Esophagus squamous epithelium (tissue), 5 donors: ENCODE results near the gene TANGO2. TPM values are rescaled to one million over a fixed set of nuclear protein-coding genes. Genes with fewer than 3 reads are reported as not detected.
A peak's percentile ranks its signal among the peaks of the same experiment; 100 is the strongest.

Experiments
- DNase-seq: peaks from one replicate; lab custom pipeline; 2025; lab: John Stamatoyannopoulos, UW
- H3K27ac ChIP-seq, 4 donors: fragments of 200-600 bp; sonication (generic); one replicate each; pipeline ENCODE4 v1.5.1; 2016 to 2019; ENCODE audit warnings: mild to moderate bottlenecking in 1 of 4
- H3K27me3 ChIP-seq, 4 donors: fragments of 200-600 bp; sonication (generic); 1 replicate in 3 of 4; 2 replicates in 1 of 4; pipeline versions ENCODE4 v1.5.1 to v1.6.0; 2017 to 2021; ENCODE audit warnings: antibody characterized with exemption in 1 of 4
- H3K36me3 ChIP-seq, 3 donors: fragments of 200-600 bp; sonication (generic); one replicate each; pipeline ENCODE4 v1.5.1; 2016 to 2019
- H3K4me1 ChIP-seq, 3 donors: fragments of 200-600 bp; sonication (generic); one replicate each; pipeline ENCODE4 v1.5.1; 2017 to 2019
- H3K4me3 ChIP-seq, 4 donors: fragments of 200-600 bp; sonication (generic); 1 replicate in 3 of 4; 2 replicates in 1 of 4; pipeline ENCODE4 v1.5.1; 2016 to 2019; ENCODE audit warnings: mild to moderate bottlenecking in 2 of 4, moderate library complexity in 1 of 4
- H3K9me3 ChIP-seq, 3 donors: fragments of 200-600 bp; sonication (generic); one replicate each; pipeline ENCODE4 v1.5.1; 2016 to 2019
- POLR2A ChIP-seq, 4 donors: fragments of 450-650 bp; IDR thresholded peaks; one replicate each; pipeline ENCODE4 v1.6.1; 2017; ENCODE audit warnings: antibody characterized with exemption in 4 of 4, mild to moderate bottlenecking in 4 of 4, moderate library complexity in 3 of 4
- WGBS, 2 donors: methylation state at CpG; one replicate each; pipeline ENCODE4 v1.1.5; 2018; 5-methylcytosine and 5-hydroxymethylcytosine counted together
- intact Hi-C: fragments of 100-400 bp; cut with DNase I; formaldehyde crosslinking; loops from one replicate; pipeline ENCODE4 v1.15.0; 2022
- total RNA-seq, 4 donors: library from RNA; depleted of rRNA; stranded (reverse); fragments of >200 nt; gene quantifications; one replicate each; pipeline ENCODE4 v1.1.0, GENCODE V29; 2016
- TF ChIP-seq, protein P1 (sequence below), 6 experiments: fragments of 450-650 bp in 4 of 6; fragments of 200-600 bp in 2 of 6; sonication (generic) in 2 of 6; IDR thresholded peaks; one replicate each; pipeline ENCODE4 v1.5.1; 2016 to 2019; ENCODE audit warnings: antibody characterized with exemption in 6 of 6, mild to moderate bottlenecking in 4 of 6, moderate library complexity in 4 of 6
- donor health status: DM: yes; HTN: yes; CAD: no.

TANGO2 gene
- total RNA-seq, 4 donors from 2014 or later, result 14.0 to 28.2 (median 17.6) TPM

DNA sequence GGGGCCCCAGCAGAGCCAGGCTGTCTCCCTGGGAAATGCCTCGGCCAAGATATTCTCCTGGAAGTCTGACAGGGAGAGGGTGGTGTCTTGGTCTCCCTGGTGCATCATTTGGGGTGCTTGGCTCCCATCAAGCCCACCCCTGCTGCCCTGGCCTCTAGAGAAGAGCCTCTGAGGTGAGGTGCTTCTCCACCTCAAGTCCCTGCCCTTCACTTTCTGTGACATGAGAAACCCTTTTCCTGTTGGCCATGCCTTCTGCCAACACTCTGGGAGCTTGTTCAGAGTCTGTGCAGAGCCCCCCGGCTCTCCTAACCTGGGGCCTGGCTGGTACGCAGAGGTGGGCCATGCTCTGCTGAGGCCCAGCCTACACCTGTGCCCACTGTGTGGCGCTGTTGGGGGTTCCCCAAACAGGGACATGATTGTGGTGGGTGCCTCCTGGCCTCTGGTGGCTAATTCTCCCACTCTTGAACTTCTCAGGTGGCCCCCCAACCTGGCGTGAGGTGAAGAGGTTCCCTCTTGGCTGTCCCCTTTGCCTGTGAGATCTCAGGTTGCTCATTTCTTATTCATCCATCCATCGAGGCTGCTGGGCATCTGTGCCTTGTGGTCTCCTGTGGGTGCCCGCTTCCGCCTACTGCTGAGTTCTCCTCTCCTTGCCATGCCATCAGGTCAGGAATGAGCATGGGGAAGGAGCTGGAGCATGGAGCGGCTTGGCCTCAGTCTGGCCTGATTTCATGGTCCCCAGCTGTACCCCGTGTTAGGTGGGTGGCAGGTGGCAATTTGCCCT is 40.0 kb downstream of the TANGO2 start:
- Histone ChIP-seq H3K36me3 (peaks cover 20 to 77% (median 27%) of the 10 kb centered on the region in 3 donors), H3K9me3 (no peaks in the 10 kb centered on the region), H3K4me3 (no peak overlapping the region), H3K27ac (no peak overlapping the region), H3K4me1 (peaks cover 17 to 38% (median 30%) of the 10 kb centered on the region in 3 donors), H3K27me3 (no peaks in the 10 kb centered on the region)
- no peak for TF ChIP-seq POLR2A (IDR thresholded peaks at IDR 0.05)
- TF ChIP-seq, protein P1, sequence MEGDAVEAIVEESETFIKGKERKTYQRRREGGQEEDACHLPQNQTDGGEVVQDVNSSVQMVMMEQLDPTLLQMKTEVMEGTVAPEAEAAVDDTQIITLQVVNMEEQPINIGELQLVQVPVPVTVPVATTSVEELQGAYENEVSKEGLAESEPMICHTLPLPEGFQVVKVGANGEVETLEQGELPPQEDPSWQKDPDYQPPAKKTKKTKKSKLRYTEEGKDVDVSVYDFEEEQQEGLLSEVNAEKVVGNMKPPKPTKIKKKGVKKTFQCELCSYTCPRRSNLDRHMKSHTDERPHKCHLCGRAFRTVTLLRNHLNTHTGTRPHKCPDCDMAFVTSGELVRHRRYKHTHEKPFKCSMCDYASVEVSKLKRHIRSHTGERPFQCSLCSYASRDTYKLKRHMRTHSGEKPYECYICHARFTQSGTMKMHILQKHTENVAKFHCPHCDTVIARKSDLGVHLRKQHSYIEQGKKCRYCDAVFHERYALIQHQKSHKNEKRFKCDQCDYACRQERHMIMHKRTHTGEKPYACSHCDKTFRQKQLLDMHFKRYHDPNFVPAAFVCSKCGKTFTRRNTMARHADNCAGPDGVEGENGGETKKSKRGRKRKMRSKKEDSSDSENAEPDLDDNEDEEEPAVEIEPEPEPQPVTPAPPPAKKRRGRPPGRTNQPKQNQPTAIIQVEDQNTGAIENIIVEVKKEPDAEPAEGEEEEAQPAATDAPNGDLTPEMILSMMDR (IDR thresholded peaks at IDR 0.05), result no peak
- intact Hi-C loops, result no loop called here
- 78 to 88% methylated on average over 3 to 6 of the region's 10 CpGs for WGBS, 2 donors
- DNase-seq, result no peak

- peaks cover 14 to 72% (median 27%) of the 10 kb centered on the region in 3 donors for H3K36me3 ChIP-seq
- no peak for DNase-seq
- no peaks in the 10 kb centered on the region for H3K27me3 ChIP-seq
- 40% methylated on average over 1 of the region's 11 CpGs; no CpG with 5 or more reads in 1 of the 2 donors for WGBS, 2 donors
- H3K4me3 ChIP-seq, result no peak overlapping the region
- H3K9me3 ChIP-seq, result no peaks in the 10 kb centered on the region
- peaks cover 17 to 38% (median 30%) of the 10 kb centered on the region in 3 donors for H3K4me1 ChIP-seq
- intact Hi-C loops, result no loop called here
- peak overlapping the region in 1 of 4 donors; percentile 83 for H3K27ac ChIP-seq
- TF ChIP-seq, protein P1 (IDR thresholded peaks at IDR 0.05), result peak in 1 of 6 experiments; percentile 19
- no peak for TF ChIP-seq POLR2A (IDR thresholded peaks at IDR 0.05)
Measured at GRCh38 chr22:20061481-20061861, 40.6 kb downstream of the TANGO2 start.

DNA sequence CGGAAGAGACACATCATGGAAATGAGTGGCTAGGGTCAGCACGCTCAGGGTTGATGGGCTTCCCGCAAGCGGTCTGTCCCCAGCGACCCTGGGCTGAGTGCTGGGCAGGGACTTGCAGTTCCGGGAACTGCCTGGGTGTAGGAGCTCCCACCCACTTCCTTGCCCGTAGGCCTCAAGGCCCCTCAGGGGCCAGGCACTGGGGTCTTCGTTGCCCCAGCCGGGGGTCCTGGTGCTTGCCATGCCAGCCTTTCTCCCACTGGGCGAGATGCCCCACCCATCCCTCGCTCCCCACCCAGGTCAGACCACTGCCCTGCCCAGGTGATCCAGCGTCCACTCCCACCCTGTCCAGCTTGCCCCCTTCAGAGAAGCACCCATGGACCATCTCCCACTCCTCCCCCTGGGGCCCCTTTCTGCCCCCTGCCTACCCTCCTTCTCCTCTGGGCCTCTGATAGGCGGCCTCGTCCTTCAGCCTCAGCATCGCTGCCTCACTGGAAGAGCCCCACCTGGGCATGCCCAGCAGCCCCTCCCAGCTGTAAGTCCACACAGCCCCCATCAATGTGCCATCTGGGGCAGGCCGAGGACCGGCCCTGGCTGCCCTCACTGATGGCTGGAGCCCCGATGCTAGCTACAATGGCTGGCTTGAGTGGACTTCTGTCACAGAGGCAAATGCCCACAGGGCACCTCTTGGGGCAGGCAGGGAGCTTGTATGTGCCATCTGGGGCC is 41.3 kb downstream of the TANGO2 start:
- no peaks in the 10 kb centered on the region for H3K9me3 ChIP-seq
- no peak for DNase-seq
- peaks cover 7 to 64% (median 25%) of the 10 kb centered on the region in 3 donors for H3K36me3 ChIP-seq
- TF ChIP-seq, protein P1 (IDR thresholded peaks at IDR 0.05), result no peak
- TF ChIP-seq POLR2A (IDR thresholded peaks at IDR 0.05), result no peak
- H3K4me1 ChIP-seq, result peaks cover 17 to 38% (median 30%) of the 10 kb centered on the region in 3 donors
- H3K4me3 ChIP-seq, result no peak overlapping the region
- no peaks in the 10 kb centered on the region for H3K27me3 ChIP-seq
- peak overlapping the region; percentile 63 to 83 (median 77) for H3K27ac ChIP-seq
- intact Hi-C loops, result no loop called here
- 78 to 94% methylated on average over 6 to 12 of the region's 18 CpGs for WGBS, 2 donors

GRCh38 chr22:20062766-20063083 is 41.8 kb downstream of the TANGO2 start:
- Histone ChIP-seq H3K4me3 (no peak overlapping the region), H3K27me3 (no peaks in the 10 kb centered on the region), H3K36me3 (peaks cover 7 to 59% (median 19%) of the 10 kb centered on the region in 3 donors), H3K27ac (peak overlapping the region; percentile 60 to 83 (median 77)), H3K4me1 (peaks cover 17 to 38% (median 30%) of the 10 kb centered on the region in 3 donors), H3K9me3 (no peaks in the 10 kb centered on the region)
- no peak for TF ChIP-seq POLR2A (IDR thresholded peaks at IDR 0.05)
- TF ChIP-seq, protein P1 (IDR thresholded peaks at IDR 0.05), result no peak
- DNase-seq, result no peak
- WGBS, 2 donors, result 43 to 61% methylated on average over 11 of the region's 11 CpGs
- intact Hi-C loops, result no loop called here
